ENCODE data around the gene KIF21B. TPM values are rescaled to one million over a fixed set of nuclear protein-coding genes. Genes with fewer than 3 reads are reported as not detected.

KIF21B gene
- total and polyA plus RNA-seq, 2 of the 8 experiments (the other 6 are each of a cell fraction or from before 2014, with no cell fraction given) = 10.8 to 26.5 TPM

DNA sequence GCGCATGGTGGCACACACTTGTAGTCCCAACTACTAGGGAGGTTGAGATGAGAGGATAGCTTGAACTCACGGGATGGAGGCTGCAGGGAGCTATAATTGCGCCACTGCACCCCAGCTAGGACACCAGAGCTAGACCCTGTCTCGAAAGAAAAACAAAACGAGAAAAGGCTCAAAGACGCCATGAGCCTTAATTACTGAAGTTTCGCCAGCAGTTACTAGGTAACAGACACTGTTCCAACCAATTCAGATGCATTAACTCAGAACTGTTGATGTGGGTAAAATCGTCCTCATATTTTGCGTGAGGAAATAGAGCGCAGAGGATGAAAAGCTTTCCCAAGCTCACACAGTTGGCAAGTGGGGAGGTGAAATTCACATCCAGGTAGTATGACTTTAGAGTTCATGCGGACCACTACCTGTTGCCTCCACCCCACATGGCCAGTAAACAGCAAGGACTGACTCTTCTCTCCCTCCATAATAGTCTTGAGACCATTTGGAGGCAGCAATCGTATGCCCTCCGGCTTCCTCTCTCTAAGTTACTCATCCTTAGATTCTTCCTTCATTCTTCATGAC lies 88.8 kb downstream of the KIF21B start:
- TF ChIP-seq NRF1 (IDR thresholded peaks at IDR 0.05; ENCODE audit: low read depth, low read length) (no peak), CREB1 (IDR thresholded peaks at IDR 0.05) (no peak), RBBP5 (IDR thresholded peaks at IDR 0.05; ENCODE audit: borderline replicate concordance, low read depth, low read length) (no peak), RFX5 (IDR thresholded peaks at IDR 0.05; ENCODE audit: borderline replicate concordance, low read depth, low read length) (no peak)
- no peaks in the 10 kb centered on the region for H4K20me1 ChIP-seq (replicated peaks in 1 of 2; ENCODE audit: control insufficient read depth in 1 of 2, insufficient read depth in 2 of 2, low read length in 2 of 2)
- no peak overlapping the region for H3K56ac ChIP-seq (replicated peaks; ENCODE audit: insufficient read length, low read depth, low read length)
- no peak overlapping the region for H3K23ac ChIP-seq (ENCODE audit: insufficient read length)
- ChIA-PET CTCF (ENCODE audit: partially characterized antibody) (interaction anchor here (1.1 kb wide), 1 partner anchor 61 kb away, joined by 3 read pairs; no protein-coding TSS in a partner anchor), POLR2A (ENCODE audit: partially characterized antibody) (no interaction called here)
- WGBS, 2 experiments (ENCODE audit: extremely low coverage in 1 of 2, insufficient coverage in 1 of 2, insufficient read length in 1 of 2, insufficient replicate concordance in 2 of 2, low coverage in 1 of 2, low lambda C conversion rate in 2 of 2, missing lambda C conversion rate in 1 of 2) = 89% methylated on average over 13 of the region's 13 CpGs; no CpG with 5 or more reads in 1 of the 2 experiments
- no peak overlapping the region for H3K14ac ChIP-seq (ENCODE audit: insufficient read length)
- H3K79me1 ChIP-seq (ENCODE audit: low read depth, low read length) = no peaks in the 10 kb centered on the region
- H3K79me2 ChIP-seq (ENCODE audit: control insufficient read depth in 1 of 2, insufficient read depth in 2 of 2, low read length in 2 of 2) = no peaks in the 10 kb centered on the region
- H2BK20ac ChIP-seq (ENCODE audit: low read length) = no peak overlapping the region
- no peak overlapping the region for H4K91ac ChIP-seq (replicated peaks; ENCODE audit: insufficient read length, low read length)
- H3K9me3 ChIP-seq (ENCODE audit: insufficient read depth in 2 of 2, low read depth in 1 of 2, low read length in 1 of 2) = no peaks in the 10 kb centered on the region
- H3K4ac ChIP-seq (replicated peaks; ENCODE audit: insufficient read length, low read depth, low read length) = no peak overlapping the region
- H2AFZ ChIP-seq (ENCODE audit: low read length) = no peak overlapping the region
- no peak overlapping the region for H4K5ac ChIP-seq (ENCODE audit: insufficient read length, low read depth, low read length)
- H2BK15ac ChIP-seq (ENCODE audit: low read length) = no peak overlapping the region
- no peak overlapping the region for H4K8ac ChIP-seq (ENCODE audit: extremely low read depth, insufficient read depth, low read length)
- no peak overlapping the region for H3K4me2 ChIP-seq (ENCODE audit: insufficient read depth in 1 of 2, low read depth in 2 of 2, low read length in 2 of 2)
- FAIRE-seq = no peak
- H3K36me3 ChIP-seq (ENCODE audit: control insufficient read depth in 2 of 4, insufficient read depth in 4 of 4, low read length in 3 of 4) = no peaks in the 10 kb centered on the region
- H2BK5ac ChIP-seq (ENCODE audit: low read depth, low read length) = no peak overlapping the region
- no peak overlapping the region for H2AK5ac ChIP-seq (ENCODE audit: low read depth, low read length)
- no peak overlapping the region for H2BK12ac ChIP-seq (ENCODE audit: low read depth, low read length)
- no peak overlapping the region for H2BK120ac ChIP-seq (replicated peaks; ENCODE audit: low read depth, low read length)
- no peaks in the 10 kb centered on the region for H3K4me1 ChIP-seq (replicated peaks in 1 of 4; ENCODE audit: control insufficient read depth in 3 of 4, insufficient read depth in 4 of 4, low read length in 3 of 4)
- H3K23me2 ChIP-seq (ENCODE audit: low read depth, low read length) = no peaks in the 10 kb centered on the region
- no peak overlapping the region for H3K18ac ChIP-seq (ENCODE audit: extremely low read depth, low read length)
- H3K27me3 ChIP-seq (replicated peaks in 1 of 4; ENCODE audit: control insufficient read depth in 3 of 4, extremely low read depth in 1 of 4, insufficient read depth in 3 of 4, low read length in 3 of 4) = no peaks in the 10 kb centered on the region
- H3K9ac ChIP-seq (replicated peaks in 1 of 4; ENCODE audit: extremely low read depth in 1 of 4, low read depth in 3 of 4, low read length in 3 of 4) = no peak overlapping the region
- no peak for DNase-seq (ENCODE audit: low read depth in 1 of 2, low spot score in 2 of 2)
- no peak overlapping the region for H3K4me3 ChIP-seq (ENCODE audit: extremely low read depth in 1 of 4, insufficient read depth in 2 of 4, low read depth in 3 of 4, low read length in 4 of 4)
- no peak overlapping the region for H3K27ac ChIP-seq (ENCODE audit: low read depth, low read length)
